Measurements from ENCODE around the gene LCLAT1.

LCLAT1 gene

DNA sequence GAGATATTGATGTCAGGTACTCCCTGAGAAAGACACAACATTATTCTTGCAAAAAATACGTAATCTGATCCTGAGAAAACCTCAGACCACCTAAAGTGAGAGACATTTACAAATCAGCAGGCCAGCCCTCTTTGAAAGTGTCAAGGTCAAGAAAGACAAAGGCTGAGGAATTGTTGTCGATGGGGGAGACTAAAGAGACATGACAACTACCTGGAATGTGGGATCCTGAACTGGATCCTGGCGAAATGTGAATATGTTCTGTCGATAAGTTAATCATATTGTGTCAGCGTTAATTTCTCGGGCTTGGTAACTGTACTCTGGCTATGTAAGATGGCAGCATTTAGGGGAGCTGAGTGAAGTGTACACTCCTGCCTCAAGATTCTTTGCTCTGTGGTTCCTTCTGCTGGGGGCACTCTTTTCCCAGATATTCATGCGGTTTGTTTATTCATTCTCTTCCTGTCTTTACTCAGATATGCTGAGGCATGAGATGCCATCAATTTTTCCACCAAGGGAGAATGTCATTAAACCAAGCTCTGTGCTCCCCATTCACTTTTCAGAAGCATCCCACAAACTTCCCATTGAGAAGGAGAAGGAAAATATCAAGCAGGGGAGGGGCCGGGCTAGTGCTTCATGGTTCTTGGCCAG is 205.3 kb downstream of the LCLAT1 start:
- TF ChIP-seq, protein P1, sequence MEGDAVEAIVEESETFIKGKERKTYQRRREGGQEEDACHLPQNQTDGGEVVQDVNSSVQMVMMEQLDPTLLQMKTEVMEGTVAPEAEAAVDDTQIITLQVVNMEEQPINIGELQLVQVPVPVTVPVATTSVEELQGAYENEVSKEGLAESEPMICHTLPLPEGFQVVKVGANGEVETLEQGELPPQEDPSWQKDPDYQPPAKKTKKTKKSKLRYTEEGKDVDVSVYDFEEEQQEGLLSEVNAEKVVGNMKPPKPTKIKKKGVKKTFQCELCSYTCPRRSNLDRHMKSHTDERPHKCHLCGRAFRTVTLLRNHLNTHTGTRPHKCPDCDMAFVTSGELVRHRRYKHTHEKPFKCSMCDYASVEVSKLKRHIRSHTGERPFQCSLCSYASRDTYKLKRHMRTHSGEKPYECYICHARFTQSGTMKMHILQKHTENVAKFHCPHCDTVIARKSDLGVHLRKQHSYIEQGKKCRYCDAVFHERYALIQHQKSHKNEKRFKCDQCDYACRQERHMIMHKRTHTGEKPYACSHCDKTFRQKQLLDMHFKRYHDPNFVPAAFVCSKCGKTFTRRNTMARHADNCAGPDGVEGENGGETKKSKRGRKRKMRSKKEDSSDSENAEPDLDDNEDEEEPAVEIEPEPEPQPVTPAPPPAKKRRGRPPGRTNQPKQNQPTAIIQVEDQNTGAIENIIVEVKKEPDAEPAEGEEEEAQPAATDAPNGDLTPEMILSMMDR (IDR thresholded peaks at IDR 0.05; ENCODE audit: extremely low read depth, insufficient read depth, missing control alignments): no peak
- DNase-seq (ENCODE audit: low spot score): no peak
- in situ Hi-C loops (cut with MboI; ENCODE audit: low pct_unique_long_range_greater_than_20kb, low sequenced_read_pairs, unreplicated experiment): no loop called here

- DNase-seq (ENCODE audit: low spot score): no peak
- in situ Hi-C loops (cut with MboI; ENCODE audit: low pct_unique_long_range_greater_than_20kb, low sequenced_read_pairs, unreplicated experiment): no loop called here
- TF ChIP-seq, protein P1 (IDR thresholded peaks at IDR 0.05; ENCODE audit: extremely low read depth, insufficient read depth, missing control alignments): no peak
Measured at GRCh38 chr2:30653847-30654246, 206.8 kb downstream of the LCLAT1 start.

GRCh38 chr2:30654404-30654803 is 207.4 kb downstream of the LCLAT1 start:
- in situ Hi-C loops (cut with MboI; ENCODE audit: low pct_unique_long_range_greater_than_20kb, low sequenced_read_pairs, unreplicated experiment): no loop called here
- DNase-seq (ENCODE audit: low spot score): no peak

DNA sequence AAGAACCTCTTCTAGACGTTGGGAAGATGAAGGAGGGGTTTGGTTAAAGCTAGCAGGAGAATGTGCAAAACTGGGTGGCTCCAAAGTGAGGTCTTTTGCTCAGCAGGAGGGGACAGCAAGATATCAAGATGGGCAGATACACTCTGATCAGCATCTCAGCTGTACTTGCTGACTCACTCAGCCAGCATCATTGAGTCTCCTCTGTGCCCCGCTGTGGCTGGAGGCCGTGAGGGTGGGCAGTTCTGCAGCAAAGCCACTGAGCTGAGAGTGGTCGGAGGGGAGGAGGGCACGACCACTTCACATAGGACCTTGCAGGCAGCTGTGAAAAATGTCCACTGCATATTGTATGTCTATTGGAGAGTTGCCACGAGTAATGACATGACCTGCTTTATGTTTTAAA is 208.2 kb downstream of the LCLAT1 start:
- in situ Hi-C loops (cut with MboI; ENCODE audit: low pct_unique_long_range_greater_than_20kb, low sequenced_read_pairs, unreplicated experiment): no loop called here
- DNase-seq (ENCODE audit: low spot score): no peak
- TF ChIP-seq, protein P1 (IDR thresholded peaks at IDR 0.05; ENCODE audit: extremely low read depth, insufficient read depth, missing control alignments): no peak

More at GRCh38 chr2:30654404-30654803, 207.4 kb downstream of the LCLAT1 start:
- TF ChIP-seq, protein P1 (IDR thresholded peaks at IDR 0.05; ENCODE audit: extremely low read depth, insufficient read depth, missing control alignments): no peak

DNA sequence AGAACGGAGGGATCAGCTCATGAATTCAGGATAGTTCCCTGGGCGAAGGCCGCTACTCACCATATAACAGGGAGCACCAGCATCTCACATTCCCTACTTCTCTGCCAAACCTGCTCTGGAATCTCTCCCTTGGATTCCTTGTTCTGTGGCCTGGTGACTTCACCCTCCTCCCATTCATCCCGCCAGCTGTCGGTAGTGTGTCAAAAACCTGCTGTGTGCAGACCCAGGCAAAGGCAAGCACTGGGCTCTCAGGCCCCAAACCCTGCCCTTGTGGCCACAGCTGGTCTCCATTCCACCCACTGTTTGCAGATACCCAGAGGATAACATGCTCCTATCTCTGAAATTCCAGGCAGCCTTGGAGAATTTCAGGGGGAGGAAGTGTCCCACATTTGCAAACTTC is 208.6 kb downstream of the LCLAT1 start:
- no peak for DNase-seq (ENCODE audit: low spot score)
- in situ Hi-C loops (cut with MboI; ENCODE audit: low pct_unique_long_range_greater_than_20kb, low sequenced_read_pairs, unreplicated experiment): no loop called here
- TF ChIP-seq, protein P1 (IDR thresholded peaks at IDR 0.05; ENCODE audit: extremely low read depth, insufficient read depth, missing control alignments): no peak

- TF ChIP-seq, protein P1 (IDR thresholded peaks at IDR 0.05; ENCODE audit: extremely low read depth, insufficient read depth, missing control alignments): no peak
- in situ Hi-C loops (cut with MboI; ENCODE audit: low pct_unique_long_range_greater_than_20kb, low sequenced_read_pairs, unreplicated experiment): no loop called here
- no peak for DNase-seq (ENCODE audit: low spot score)
Measured at GRCh38 chr2:30656079-30656478, 209.0 kb downstream of the LCLAT1 start.

All from GM13977 (cell line).